Endodermal cell (in vitro differentiated cells): ENCODE measurements around the gene TRAPPC3L. TPM values are rescaled to one million over a fixed set of nuclear protein-coding genes. Genes with fewer than 3 reads are reported as not detected.

Source experiments
- DNase-seq: peaks from one replicate; pipeline ENCODE4 v3.0.0-alpha.2; 2017
- H3K27ac ChIP-seq: 2 replicates; pipeline ENCODE4 v1.5.1; 2013; ENCODE audit warnings: mild to moderate bottlenecking, low read depth, low read length, moderate library complexity
- H3K27me3 ChIP-seq: 2 replicates; pipeline ENCODE4 v1.6.1; 2013; ENCODE audit warnings: mild to moderate bottlenecking, low read length, moderate library complexity; ENCODE audit not compliant: insufficient read depth, control insufficient read depth, poor library complexity, severe bottlenecking
- H3K36me3 ChIP-seq: 2 replicates; pipeline ENCODE4 v1.7.0; 2013; ENCODE audit warnings: mild to moderate bottlenecking, low read length, moderate library complexity; ENCODE audit not compliant: control insufficient read depth, insufficient read depth
- H3K4me1 ChIP-seq: one replicate; pipeline ENCODE4 v1.7.0; 2013; ENCODE audit warnings: low read length; ENCODE audit not compliant: control insufficient read depth, insufficient read depth
- H3K4me3 ChIP-seq: 2 replicates; pipeline ENCODE4 v1.5.1; 2013; ENCODE audit warnings: mild to moderate bottlenecking, low read length, moderate library complexity
- H3K9ac ChIP-seq: 2 replicates; pipeline ENCODE4 v1.6.1; 2013; ENCODE audit warnings: mild to moderate bottlenecking, low read length, moderate library complexity; ENCODE audit not compliant: poor library complexity, severe bottlenecking; ENCODE audit errors: extremely low read depth
- H3K9me3 ChIP-seq: 2 replicates; pipeline ENCODE4 v1.6.1; 2013; ENCODE audit warnings: mild to moderate bottlenecking, low read length, moderate library complexity; ENCODE audit not compliant: control insufficient read depth
- H3K27ac Mint-ChIP-seq: 2 replicates; pipeline ENCODE4 v1.8.0; 2020; ENCODE audit warnings: mixed read lengths
- H3K27me3 Mint-ChIP-seq: 2 replicates; pipeline ENCODE4 v1.8.0; 2021; ENCODE audit warnings: mild to moderate bottlenecking, mixed read lengths; ENCODE audit not compliant: insufficient read depth
- H3K36me3 Mint-ChIP-seq: 2 replicates; pipeline ENCODE4 v1.8.0; 2020; ENCODE audit warnings: low read depth, mixed read lengths
- H3K4me1 Mint-ChIP-seq: 2 replicates; pipeline ENCODE4 v1.8.0; 2020; ENCODE audit warnings: mixed read lengths
- H3K4me3 Mint-ChIP-seq: 2 replicates; pipeline ENCODE4 v1.8.0; 2020; ENCODE audit warnings: mild to moderate bottlenecking, moderate library complexity, mixed read lengths
- H3K9me3 Mint-ChIP-seq: 2 replicates; pipeline ENCODE4 v1.8.0; 2020; ENCODE audit warnings: mild to moderate bottlenecking, mixed read lengths
- CTCF ChIP-seq: fragments of 200-600 bp; sonication (generic); conservative IDR thresholded peaks from 2 replicates; pipeline ENCODE4 v1.5.0; 2021; ENCODE audit warnings: antibody characterized with exemption, mild to moderate bottlenecking
- WGBS, 2 experiments: methylation state at CpG; one replicate each; pipeline versions ENCODE4 v1.1.5 to v1.1.7; 2013; ENCODE audit warnings: missing lambda C conversion rate in 2 of 2, mixed read lengths in 1 of 2; ENCODE audit not compliant: insufficient coverage in 1 of 2, insufficient read length in 1 of 2; 5-methylcytosine and 5-hydroxymethylcytosine counted together
- total RNA-seq, 2 donors: library from RNA; stranded (reverse); fragmentation: NEBNext Ultra II Directional in 1 of 2; extraction: Animal tissue kit (Norgen Biotek cat#: 25700) in 1 of 2; gene quantifications; 2 replicates in 1 of 2; 3 replicates in 1 of 2; pipeline ENCODE4 v1.2.1, GENCODE V29; 2021

TRAPPC3L gene
- total RNA-seq, 2 donors from 2014 or later: not detected

DNA sequence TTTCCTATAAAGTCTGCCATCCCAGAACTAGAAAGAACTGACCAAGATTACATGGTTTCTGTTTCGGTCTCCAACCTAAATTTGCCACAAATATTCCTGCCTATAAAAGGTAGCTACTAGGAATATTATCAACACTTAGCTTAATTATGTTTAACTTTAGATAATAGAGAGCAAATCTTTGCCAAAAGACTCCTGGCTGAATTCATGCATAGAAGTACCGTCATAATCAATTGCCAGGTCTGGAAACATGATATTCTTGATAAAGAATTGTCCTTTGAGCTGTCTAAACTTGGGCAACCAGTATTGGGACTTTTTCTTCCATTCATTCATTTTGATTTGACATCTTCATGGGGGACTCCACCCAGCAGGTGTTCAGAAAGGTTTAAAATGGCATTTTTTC is 61.9 kb downstream of the TRAPPC3L start:
- H3K4me1 ChIP-seq: peaks cover 4% of the 10 kb centered on the region
- no peaks in the 10 kb centered on the region for H3K9me3 ChIP-seq
- H3K4me3 Mint-ChIP-seq: no peak overlapping the region
- no peaks in the 10 kb centered on the region for H3K36me3 ChIP-seq
- no peak overlapping the region for H3K9ac ChIP-seq
- no peaks in the 10 kb centered on the region for H3K36me3 Mint-ChIP-seq
- H3K27me3 ChIP-seq: no peaks in the 10 kb centered on the region
- H3K27ac ChIP-seq: no peak overlapping the region
- no peaks in the 10 kb centered on the region for H3K9me3 Mint-ChIP-seq
- no peak overlapping the region for H3K4me3 ChIP-seq
- no peak for TF ChIP-seq CTCF
- 90 to 100% methylated on average over 1 to 2 of the region's 2 CpGs for WGBS, 2 experiments
- no peak overlapping the region for H3K27ac Mint-ChIP-seq
- DNase-seq: no peak
- H3K27me3 Mint-ChIP-seq: peaks cover 7% of the 10 kb centered on the region
- H3K4me1 Mint-ChIP-seq: peaks cover 4% of the 10 kb centered on the region

DNA sequence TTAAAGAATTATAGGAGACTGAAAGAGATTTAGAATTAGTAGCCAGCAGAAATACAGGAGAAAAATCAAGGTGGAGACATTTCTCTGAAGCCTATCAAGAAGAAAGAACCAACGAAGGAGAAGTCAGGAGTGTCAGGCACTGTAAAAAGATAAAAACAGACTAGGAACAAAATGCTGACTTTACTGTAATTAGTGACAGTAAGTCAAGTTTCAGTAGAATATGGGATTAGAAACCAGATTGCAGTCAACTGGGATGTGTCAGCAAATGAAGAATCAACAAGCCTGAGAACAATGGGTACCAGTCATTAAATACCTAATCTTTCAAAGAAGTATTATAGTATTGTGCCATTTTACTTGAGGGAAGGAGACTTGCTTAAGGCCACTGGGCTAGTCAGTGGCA is 62.7 kb downstream of the TRAPPC3L start:
- no peaks in the 10 kb centered on the region for H3K9me3 Mint-ChIP-seq
- Histone ChIP-seq H3K27me3 (no peaks in the 10 kb centered on the region), H3K4me1 (peaks cover 4% of the 10 kb centered on the region), H3K36me3 (no peaks in the 10 kb centered on the region), H3K27ac (no peak overlapping the region), H3K9ac (no peak overlapping the region), H3K9me3 (no peaks in the 10 kb centered on the region), H3K4me3 (no peak overlapping the region)
- WGBS, 2 experiments: 92 to 93% methylated on average over 1 of the region's 1 CpG
- no peak for TF ChIP-seq CTCF
- H3K4me3 Mint-ChIP-seq: no peak overlapping the region
- no peaks in the 10 kb centered on the region for H3K36me3 Mint-ChIP-seq
- no peak for DNase-seq
- H3K27ac Mint-ChIP-seq: no peak overlapping the region
- peaks cover 5% of the 10 kb centered on the region for H3K27me3 Mint-ChIP-seq
- peaks cover 4% of the 10 kb centered on the region for H3K4me1 Mint-ChIP-seq

- TF ChIP-seq CTCF: no peak
- Histone ChIP-seq H3K27me3 (no peaks in the 10 kb centered on the region), H3K4me3 (no peak overlapping the region), H3K36me3 (no peaks in the 10 kb centered on the region), H3K9ac (no peak overlapping the region), H3K4me1 (no peaks in the 10 kb centered on the region), H3K9me3 (no peaks in the 10 kb centered on the region), H3K27ac (no peak overlapping the region)
- Mint-ChIP-seq H3K27ac (no peak overlapping the region), H3K36me3 (no peaks in the 10 kb centered on the region), H3K9me3 (no peaks in the 10 kb centered on the region), H3K27me3 (no peaks in the 10 kb centered on the region), H3K4me1 (no peaks in the 10 kb centered on the region), H3K4me3 (no peak overlapping the region)
- 93 to 100% methylated on average over 2 to 5 of the region's 5 CpGs for WGBS, 2 experiments
- no peak for DNase-seq
Observed at GRCh38 chr6:116476002-116476678, 69.3 kb downstream of the TRAPPC3L start.
